Measurements from ENCODE around the gene SLC44A1.

SLC44A1 gene

DNA sequence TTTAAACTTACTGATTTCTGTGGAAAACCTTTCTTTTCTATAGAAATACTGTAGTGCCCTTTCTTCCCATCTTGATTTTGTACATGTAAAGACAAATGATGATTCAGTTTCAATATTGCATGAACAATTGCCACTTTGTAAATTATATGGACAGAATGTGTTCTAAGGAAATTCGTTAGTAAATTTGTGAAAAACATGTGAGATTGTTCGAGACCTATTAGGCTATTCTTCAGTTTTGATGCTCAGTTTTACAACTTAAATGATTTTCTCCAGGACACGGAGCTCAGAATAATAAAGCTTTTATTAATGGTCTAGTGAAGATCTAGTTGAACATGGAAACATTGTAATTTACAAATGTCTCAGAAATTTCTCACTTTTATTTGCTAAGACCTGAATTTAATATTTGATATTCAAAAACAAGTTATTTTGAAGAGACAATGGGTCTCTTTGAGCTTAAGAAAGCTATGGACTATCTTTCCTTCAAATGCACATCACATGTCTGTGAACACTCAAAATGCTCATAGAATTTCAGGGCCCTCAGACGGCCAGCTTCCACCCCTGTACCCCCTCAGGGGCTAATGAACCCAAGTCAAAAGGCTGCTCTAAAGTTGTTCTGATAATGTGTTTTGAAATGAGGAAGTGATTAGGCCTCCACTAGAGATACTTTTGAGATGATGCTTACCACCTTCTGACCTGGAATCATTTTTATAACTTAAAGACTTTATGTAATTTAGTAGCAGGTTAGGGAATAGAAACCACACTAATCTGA lies 149.3 kb downstream of the SLC44A1 start:
- DNase-seq (ENCODE audit: low spot score), result no peak

DNA sequence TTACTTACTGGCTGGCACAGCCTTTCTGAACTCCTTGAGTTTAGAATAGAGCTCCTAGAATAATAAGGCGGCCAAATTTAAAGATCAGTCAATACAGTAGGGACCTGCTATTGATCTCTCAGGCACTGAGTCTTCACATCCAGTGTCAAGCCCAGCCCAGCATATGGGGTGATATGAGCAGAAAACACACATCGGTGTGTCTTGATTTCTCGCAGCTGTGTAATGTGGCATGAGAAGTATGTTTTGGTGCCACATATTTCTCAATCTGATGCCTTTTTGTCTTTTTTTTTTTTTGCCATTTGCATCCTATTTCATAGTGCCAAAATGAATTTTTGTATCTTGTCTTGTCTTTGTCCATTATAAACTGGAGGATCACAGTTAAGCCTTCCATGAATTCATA lies 152.0 kb downstream of the SLC44A1 start:
- no peak for DNase-seq (ENCODE audit: low spot score)

DNA sequence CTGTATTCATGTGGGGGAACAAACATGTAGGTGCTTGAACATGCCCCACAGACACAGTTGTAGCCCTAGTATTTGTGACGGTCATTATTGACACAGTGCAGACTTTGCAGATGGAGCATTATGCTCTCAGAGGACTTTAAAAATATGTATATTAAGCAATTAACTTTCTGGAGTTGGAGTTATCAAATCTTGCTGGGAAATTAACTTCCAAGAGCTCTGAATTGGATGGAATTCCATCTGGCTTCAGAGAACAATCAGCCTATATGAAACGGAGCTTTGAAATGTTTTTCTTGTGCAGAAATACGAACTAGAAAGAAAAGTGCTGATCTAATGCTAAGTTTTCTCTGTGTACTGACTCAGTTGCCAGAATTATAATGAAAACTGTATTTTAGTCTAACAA lies 152.4 kb downstream of the SLC44A1 start:
- DNase-seq (ENCODE audit: low spot score), result no peak

DNA sequence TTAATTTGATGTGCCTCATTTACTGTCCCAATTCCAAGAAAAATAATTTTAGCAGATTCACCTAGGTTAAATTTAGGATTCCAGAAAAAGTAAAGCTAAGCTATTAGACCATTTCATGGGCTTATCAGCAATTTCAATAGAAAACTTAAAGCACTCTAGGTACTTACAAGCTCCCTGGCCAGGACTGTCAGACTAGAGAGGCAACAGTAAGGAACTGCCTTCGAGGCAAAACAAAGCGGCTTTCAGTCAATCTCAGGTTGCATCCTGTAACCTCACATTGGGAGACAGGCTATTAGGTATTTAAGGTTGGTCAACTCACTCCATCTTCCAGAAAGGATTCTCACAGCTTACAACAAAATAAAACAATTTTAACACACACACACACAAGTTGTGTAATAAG lies 154.7 kb downstream of the SLC44A1 start:
- DNase-seq (ENCODE audit: low spot score), result no peak

DNA sequence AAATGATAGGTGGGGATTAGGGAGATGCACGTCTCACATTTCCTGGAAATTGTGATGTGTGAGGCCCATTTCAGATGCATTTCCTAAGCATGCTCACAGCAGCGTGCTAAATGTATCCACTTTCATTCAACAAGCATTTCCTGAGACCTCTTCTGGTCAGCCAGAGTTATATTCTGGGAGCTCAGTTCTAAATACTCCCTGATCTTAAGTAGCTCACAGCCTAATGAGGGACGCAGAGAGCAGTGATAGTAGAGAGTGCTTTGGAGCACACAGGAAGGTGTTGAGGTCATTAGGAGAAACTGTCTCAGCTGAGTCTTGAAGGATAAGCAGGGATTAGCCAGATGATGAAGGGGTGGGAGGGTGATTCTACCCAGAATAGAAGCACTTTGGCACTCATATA lies 157.2 kb downstream of the SLC44A1 start:
- DNase-seq (ENCODE audit: low spot score), result no peak

DNA sequence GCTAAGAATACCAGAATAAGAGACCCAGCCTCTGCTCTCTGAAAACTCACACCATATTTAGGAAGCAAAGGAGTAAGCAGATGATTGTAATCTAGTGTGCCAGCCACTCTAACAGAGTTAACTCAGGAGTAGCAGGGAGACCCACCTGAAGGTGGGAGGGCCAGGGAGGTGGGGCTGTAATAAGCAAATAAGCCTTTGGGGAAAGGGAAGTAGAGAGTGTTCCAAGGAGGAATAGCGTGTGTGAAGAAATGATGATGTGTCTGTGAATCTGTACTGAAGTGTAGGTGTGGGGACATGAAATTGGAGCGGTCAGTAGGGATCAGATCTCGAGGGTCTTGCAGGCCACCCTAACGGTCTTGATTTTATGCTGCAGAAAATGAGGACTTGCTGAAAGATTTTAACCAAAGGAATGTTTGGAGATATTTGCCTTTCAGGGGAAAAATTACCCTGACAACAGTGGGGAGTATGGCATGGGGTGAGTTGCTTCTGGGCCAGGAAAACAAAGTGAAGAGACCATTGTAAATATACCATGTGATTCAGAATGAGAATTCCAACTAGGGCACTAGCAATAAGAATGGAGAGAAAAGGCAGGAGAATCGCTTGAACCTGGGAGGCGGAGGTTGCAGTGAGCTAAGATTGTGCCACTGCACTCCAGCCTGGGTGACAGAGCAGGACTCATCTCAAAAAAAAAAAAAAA lies 159.2 kb downstream of the SLC44A1 start:
- no peak for DNase-seq (ENCODE audit: low spot score)

DNA sequence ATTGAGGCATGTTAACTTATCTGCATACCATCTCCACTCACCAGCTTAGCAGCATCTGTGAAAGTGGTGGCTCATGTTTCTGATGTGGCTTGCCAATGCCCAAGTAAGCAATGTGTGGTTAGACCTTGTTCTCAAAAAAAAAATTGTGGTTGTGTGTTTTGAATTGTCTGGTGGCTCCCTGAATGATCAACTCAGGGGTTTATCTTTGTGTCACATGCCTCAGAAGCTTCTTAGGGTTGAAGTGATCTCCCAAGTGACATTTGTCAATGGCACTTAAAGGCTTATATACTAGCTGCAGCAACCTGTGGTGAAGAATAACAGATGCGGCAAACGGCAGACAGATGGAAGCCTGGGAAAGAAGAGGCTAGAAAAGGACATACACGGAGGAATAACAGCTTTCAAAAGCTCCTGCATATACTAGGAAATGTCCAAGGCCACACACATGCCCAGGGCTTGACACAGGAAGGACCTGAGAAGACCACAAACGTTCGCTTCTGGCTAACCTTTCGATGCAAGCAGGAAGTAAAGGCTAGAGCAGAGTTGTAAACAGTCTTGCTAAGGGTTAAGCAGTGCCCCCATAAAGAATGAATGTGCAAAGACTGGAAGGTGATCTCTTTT lies 161.2 kb downstream of the SLC44A1 start:
- DNase-seq (ENCODE audit: low spot score), result no peak

DNA sequence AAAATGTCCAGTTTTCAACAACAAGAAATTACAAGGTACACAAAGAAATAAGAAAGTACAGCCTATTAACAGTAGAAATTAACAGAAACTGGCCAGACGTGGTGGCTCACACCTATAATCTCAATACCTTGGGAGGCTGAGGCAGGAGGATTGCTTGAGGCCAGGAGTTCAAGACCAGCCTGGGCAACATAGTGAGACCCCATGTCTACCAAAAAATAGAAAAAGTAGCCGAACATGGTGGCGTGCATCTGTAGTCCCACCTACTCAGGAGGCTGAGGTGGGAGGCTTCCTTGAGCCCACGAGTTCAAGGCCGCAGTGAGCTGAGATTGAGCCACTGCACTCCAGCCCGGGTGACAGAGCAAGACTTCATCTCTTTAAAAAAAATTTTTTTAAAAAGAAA lies 161.9 kb downstream of the SLC44A1 start:
- no peak for DNase-seq (ENCODE audit: low spot score)

DNA sequence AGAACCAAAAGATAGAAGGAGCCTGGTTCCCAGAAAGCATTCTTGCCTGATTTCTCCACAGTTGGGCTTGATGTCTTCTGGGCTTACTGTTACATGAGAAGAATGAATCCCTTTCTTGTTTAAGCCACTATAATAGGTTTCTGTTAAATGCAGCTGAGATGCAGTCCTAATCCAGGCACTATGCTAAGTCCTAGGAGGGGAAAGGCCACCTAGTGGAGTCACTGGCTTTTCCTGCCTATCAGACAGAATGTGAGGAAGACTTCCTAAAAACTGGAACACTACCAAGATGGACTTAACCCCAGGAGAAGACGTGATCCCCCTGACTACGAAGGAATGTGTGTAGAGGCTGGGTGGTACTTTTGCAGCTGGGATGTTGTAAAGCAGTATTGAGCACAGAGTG lies 169.1 kb downstream of the SLC44A1 start:
- peak; percentile 55 for DNase-seq (ENCODE audit: low spot score)

DNA sequence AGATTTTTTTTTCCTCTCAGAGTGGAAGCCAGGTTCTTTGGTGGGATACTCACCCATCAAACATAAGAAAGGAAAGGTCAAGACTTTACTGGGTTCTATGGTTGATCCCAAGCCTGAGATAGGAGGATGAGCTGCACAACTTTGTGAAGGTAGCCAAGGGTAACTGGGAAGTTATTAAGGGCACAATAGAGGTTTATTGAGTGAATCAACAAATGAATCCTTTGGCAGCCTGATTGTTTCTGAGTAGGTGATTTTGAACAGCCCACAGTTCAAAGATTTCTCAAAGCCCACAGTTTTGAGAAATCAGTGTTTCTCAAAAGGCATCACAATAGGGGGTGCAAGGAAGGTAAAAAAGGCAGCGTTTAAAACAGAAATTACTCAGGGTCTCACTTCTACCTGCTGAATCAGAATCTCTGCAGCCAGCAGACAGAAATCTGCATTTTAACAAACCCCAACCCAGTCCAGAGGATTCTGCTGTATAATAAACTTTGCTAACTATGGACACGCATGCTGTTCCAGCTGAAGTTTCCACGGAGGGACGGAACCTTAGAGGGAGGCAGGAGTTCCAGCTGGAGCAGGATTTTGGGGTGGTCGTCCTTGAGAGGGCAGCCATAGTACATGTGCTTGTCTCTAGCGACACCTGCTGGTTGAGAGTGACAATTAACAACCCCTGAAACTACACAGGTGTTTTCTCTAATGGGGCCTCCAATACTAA lies 170.7 kb downstream of the SLC44A1 start:
- peak; percentile 81 for DNase-seq (ENCODE audit: low spot score)

DNA sequence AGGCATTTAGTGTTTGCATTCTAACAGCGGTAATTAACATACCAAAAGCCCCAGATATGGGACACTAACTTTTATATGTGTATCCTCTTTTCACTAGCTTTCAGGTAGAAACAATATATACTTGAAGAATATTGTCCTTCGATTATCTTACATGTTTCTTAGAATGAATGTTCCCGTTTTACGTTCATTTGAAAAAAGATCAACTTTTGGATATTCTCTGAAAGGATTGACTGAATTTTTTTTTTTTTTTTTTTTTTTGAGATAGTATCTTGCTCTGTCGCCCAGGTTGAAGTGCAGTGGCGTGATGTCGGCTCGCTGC lies 171.2 kb downstream of the SLC44A1 start:
- DNase-seq (ENCODE audit: low spot score), result no peak

DNA sequence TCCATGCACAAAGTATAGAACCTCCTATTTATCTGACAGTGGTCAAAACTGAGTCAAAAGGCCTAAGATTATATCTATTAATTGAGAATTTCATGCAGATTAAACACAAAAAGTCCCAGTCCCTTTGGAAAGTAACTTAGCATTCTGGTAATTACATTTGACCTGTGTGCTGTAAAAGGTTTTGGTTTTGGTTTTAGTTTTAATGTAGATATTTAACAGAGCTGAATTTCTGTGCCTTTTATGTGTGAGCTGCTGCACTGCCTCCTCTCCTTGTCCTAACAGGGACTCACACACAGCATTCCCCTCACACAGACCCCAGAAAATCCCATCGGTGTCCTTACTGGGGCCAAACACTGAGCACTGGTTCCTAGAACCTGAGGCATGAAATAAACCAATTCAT lies 172.4 kb downstream of the SLC44A1 start:
- DNase-seq (ENCODE audit: low spot score), result no peak

DNA sequence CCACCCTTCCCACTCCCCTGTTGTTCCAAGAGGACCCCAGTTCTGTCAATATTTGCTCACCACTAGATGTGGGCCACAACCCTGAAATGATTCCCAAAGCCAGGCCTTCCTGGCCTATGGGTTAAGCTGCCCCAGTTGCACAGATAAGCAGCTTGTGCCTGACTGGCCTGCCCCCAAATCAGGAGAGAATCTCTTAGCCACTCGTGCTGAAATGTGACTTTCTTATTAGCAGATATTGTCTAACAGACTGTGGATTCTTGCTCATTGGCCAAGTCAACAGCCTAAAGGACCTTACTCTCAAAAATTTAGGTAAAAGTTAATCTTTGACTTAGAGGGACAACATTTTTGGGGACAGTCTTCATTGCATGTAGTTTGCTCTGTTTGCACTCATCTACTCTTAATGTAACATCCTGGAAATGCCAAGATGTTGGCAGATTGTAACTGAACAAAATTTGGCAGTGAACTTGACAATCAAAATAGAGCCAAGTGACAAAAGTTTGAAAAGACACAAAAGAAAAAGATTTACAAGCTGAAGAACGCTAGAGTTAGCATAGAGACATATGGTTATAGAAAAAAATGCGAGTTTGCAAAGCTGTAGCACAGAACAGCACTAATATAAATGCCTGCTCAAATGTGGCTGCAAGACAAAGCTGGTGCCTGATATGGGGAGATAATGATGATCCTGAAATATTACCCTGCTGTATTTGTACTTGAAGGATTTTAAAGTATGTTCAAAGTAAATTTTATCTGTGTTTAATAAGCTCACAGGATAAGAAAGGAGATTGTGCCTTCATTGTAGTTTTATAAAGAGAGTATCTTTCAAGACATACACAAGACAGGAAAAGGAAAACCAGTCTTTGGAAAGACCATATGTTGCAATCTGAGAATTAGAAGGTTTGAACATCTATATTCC lies 174.4 kb downstream of the SLC44A1 start:
- DNase-seq (ENCODE audit: low spot score), result no peak

DNA sequence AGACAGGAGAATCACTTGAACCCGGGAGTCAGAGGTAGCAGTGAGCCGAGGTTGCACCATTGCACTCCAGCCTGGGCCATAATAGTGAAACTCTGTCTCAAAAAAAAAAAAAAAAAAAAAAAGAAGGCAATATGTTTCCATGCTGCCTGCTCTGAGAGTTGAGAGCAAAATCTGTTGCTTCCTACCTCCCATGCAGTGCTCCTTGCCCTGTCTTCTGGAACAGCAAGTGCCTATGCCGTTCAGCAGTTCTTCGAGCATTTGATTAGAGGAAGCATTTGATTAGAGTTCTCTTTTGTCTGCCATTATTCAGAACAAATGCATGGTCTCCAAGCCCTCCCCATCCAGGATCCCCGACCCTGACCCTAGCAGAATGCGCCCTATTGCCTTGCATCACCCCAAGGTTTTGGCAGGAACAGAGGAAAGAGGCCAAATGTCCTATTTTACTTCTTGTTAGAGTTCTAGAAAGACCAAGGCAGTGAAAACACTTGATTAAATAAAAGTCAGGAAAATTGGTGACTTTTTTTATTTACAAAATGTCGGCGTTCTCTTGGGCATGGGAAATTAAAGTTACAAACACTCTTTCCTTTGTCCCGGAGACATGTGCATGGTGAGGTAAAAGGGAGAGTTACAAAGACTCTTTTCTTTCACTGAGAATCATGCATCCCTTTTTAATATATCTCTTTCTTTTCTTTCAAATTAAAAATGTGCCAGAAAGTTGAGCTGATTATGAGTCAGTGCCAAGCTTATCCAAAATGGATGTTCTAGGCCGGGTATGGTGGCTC lies 175.6 kb downstream of the SLC44A1 start:
- no peak for DNase-seq (ENCODE audit: low spot score)

DNA sequence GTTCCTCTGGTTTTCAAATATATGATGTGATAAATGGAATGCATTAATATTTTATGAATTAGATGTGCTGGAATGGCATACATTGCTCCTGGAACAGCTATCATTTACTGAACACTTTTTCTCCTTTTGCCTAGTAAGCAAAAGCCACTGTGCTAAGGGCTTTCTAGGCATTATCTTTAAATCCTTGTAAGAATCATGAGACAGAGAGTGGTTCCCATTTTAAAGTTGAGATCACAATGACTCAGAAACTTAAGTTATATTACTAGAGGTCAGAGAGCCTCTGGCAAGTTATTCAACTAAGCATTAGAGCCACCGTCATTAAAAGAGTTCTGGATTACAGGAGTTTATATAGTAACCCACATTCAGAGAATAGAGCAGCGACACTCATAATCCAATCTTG lies 176.7 kb downstream of the SLC44A1 start:
- DNase-seq (ENCODE audit: low spot score), result no peak

DNA sequence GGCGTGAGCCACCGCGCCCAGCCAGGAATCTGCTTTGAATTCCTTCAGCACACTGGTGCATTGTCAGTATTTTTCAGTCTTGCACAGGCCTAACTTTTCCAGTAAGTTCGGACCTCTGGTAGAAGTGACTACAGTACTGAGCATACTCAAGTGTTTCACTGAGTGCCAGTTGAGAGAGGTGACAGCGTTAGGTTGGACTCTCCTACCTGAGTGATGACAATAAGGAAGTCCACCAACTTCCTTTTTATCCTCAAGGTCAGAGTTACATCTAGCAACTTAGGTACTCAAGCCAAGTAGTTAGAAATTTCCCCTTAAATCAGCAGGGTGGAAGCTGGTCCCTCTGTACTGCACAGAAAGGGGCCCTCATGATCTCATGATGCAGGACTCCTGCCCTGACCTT lies 177.4 kb downstream of the SLC44A1 start:
- no peak for DNase-seq (ENCODE audit: low spot score)

DNA sequence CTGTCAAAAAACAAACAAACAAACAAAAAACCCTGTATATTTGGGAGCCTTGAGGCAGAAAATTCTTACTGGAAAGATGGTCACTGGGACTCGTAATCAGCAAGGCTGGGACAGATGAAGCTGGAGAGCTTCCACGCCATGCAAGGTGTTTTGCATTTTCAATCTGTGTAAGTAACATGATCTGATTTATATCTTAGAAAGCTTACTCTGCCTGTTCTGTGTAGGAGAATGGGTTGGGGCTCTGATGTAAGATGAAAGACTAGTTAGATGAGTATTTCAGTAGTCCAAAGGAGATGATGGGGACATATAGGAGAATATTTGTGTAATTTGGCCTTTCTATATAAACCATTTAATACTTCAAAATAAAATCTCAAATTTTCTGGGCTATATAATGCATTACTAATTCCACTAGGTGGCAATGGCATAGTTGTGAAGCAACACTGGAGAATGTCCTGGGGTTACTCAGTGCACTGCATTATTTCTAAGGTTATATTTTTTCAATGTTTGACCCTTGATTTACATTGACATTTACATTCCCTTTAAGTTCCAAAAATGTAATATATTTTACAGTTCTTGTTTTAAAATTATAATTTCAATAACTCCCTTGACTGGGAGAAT lies 181.5 kb downstream of the SLC44A1 start:
- DNase-seq (ENCODE audit: low spot score), result no peak

DNA sequence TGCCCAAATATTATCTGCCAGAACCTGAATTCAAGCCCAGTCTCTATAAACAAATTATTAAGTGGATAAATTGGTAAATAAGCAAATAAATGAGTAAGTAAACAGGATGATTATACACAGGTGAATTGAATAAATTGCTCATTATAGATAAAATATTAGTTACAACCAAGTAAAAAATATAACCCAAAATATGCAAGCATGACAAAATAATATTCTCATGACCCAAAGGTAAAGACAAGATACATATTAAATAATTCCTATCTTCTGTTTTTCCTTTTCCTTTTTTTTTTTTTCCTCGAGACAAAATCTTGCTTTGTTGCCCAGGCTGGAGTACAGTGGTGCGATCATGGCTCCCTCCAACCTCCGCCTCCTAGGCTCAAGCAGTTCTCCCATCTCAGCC lies 182.2 kb downstream of the SLC44A1 start:
- no peak for DNase-seq (ENCODE audit: low spot score)

DNA sequence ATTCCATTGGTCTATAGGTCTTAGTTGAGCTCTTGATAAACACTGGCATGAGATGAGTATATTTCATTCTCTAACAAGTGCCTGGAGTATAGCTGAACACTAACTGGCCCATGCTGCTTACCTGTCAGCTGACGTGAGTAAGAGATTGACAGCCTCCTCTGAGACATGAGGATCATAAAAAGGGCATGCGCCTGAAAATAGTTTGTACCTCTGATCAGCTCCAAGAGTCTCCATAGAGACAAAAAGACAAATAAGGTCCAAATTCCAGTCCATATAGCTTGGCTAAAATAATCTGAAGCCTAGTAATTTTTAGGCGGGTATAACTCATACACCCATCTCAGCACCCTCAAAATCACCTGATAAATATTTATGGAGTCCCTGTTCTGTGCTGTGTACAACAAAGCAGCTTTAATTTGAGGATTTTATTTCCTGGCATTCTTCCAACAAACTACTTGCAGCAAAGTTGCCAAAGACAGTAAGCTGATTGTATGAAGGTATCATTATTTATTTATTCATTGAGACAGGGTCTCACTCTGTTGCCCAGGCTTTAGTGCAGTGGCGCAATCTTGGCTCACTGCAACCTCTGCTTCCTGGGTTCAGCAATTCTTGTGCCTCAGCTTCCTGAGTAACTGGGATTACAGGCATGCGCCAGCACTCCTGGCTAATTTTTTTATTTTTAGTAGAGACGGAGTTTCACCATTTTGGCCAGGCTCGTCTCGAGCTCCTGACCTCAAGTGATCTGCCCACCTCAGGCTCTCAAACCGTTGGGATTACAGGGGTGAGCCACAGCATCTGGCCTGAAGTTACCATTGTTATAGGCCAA lies 187.2 kb downstream of the SLC44A1 start:
- no peak for DNase-seq (ENCODE audit: low spot score)

Measured in Ammon's horn (tissue), 1 donor.